MCF 10A (cell line): ENCODE results near the gene NT5DC2. TPM values are rescaled to one million over a fixed set of nuclear protein-coding genes. Genes with fewer than 3 reads are reported as not detected.

Source experiments
- BruUV-seq: library from RNA; stranded (reverse); fragments of 400-500 nt; replicated peaks from 2 replicates; lab custom pipeline; 2021; lab: Mats Ljungman, UMichigan
- CTCF ChIA-PET: fragments of 300-600 bp; sonication (Branson Sonifier 250); formaldehyde crosslinking; extraction: SDS; loops from one replicate; lab custom pipeline; 2021; ENCODE audit warnings: antibody characterized with exemption, inconsistent platforms; lab: Yijun Ruan, JAX
- POLR2A ChIA-PET: fragments of 300-600, 350-650 bp; sonication (Branson Sonifier 250); formaldehyde crosslinking; extraction: SDS; loops from one replicate; lab custom pipeline; 2020; ENCODE audit warnings: antibody characterized with exemption, inconsistent platforms; lab: Yijun Ruan, JAX
- DNase-seq: peaks from one replicate; pipeline ENCODE4 v3.0.0-alpha.2; 2018; ENCODE audit not compliant: unreplicated experiment
- H3K27ac Mint-ChIP-seq: one replicate; pipeline ENCODE4 v1.8.0; 2022; ENCODE audit warnings: mild to moderate bottlenecking, low read depth, mixed read lengths; ENCODE audit not compliant: unreplicated experiment
- H3K27me3 Mint-ChIP-seq: one replicate; pipeline ENCODE4 v1.8.0; 2022; ENCODE audit warnings: mixed read lengths; ENCODE audit not compliant: insufficient read depth, unreplicated experiment
- H3K36me3 Mint-ChIP-seq: one replicate; pipeline ENCODE4 v1.8.0; 2022; ENCODE audit warnings: mild to moderate bottlenecking, moderate library complexity, mixed read lengths; ENCODE audit not compliant: insufficient read depth, unreplicated experiment
- H3K4me1 Mint-ChIP-seq: one replicate; pipeline ENCODE4 v1.8.0; 2022; ENCODE audit warnings: mixed read lengths; ENCODE audit not compliant: insufficient read depth, unreplicated experiment
- H3K4me3 Mint-ChIP-seq: one replicate; pipeline ENCODE4 v1.8.0; 2022; ENCODE audit warnings: mild to moderate bottlenecking, moderate library complexity, mixed read lengths; ENCODE audit not compliant: unreplicated experiment
- H3K9me3 Mint-ChIP-seq: one replicate; pipeline ENCODE4 v1.8.0; 2022; ENCODE audit warnings: mixed read lengths; ENCODE audit not compliant: unreplicated experiment
- intact Hi-C: fragments of 100-400 bp; cut with micrococcal nuclease; formaldehyde crosslinking; loops from 2 replicates; pipeline ENCODE4 v1.14.1; 2022
- total RNA-seq: library from RNA; stranded (reverse); gene quantifications from 2 replicates; pipeline ENCODE4 v1.2.3, GENCODE V29; 2022
- TF ChIP-seq, protein P1 (sequence below): fragments of 200-600 bp; IDR thresholded peaks from one replicate; pipeline ENCODE4 v1.8.0; 2022; ENCODE audit warnings: antibody characterized with exemption, mild to moderate bottlenecking; ENCODE audit not compliant: unreplicated experiment

NT5DC2 gene
- total RNA-seq, 1 experiment from 2014 or later, result 28.9 TPM

DNA sequence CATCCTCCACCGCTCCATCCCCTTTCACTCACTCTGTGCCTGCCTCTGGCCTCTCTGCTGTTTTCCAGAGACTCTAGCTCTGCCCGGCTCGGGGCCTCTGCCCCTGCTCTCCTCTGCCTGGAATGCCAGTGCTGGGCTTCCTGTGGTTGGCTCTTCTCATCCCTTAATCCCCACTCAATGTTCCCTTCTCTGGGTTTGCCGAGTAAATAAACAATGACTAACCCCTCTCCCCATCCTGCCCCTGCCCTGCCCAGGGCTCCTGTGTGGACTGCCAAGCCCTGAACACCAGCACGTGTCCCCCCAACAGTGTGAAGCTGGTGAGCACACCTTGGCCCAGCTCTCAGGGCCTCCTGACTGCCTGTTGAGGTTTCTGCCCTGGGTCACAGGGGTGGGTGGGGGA is 26.3 kb downstream of the NT5DC2 start:
- no TSS peak for BruUV-seq
- Mint-ChIP-seq H3K4me3 (peak overlapping the region; percentile 31), H3K9me3 (no peaks in the 10 kb centered on the region), H3K27me3 (no peaks in the 10 kb centered on the region), H3K4me1 (peaks cover 7% of the 10 kb centered on the region), H3K36me3 (no peaks in the 10 kb centered on the region), H3K27ac (no peak overlapping the region)
- ChIA-PET CTCF (interaction anchor here (0.7 kb wide), 1 partner anchor 371 kb away, joined by 3 read pairs; no protein-coding TSS in a partner anchor), POLR2A (no interaction called here)
- DNase-seq, result peak; percentile 79
- intact Hi-C loops, result no loop called here
- TF ChIP-seq, protein P1, sequence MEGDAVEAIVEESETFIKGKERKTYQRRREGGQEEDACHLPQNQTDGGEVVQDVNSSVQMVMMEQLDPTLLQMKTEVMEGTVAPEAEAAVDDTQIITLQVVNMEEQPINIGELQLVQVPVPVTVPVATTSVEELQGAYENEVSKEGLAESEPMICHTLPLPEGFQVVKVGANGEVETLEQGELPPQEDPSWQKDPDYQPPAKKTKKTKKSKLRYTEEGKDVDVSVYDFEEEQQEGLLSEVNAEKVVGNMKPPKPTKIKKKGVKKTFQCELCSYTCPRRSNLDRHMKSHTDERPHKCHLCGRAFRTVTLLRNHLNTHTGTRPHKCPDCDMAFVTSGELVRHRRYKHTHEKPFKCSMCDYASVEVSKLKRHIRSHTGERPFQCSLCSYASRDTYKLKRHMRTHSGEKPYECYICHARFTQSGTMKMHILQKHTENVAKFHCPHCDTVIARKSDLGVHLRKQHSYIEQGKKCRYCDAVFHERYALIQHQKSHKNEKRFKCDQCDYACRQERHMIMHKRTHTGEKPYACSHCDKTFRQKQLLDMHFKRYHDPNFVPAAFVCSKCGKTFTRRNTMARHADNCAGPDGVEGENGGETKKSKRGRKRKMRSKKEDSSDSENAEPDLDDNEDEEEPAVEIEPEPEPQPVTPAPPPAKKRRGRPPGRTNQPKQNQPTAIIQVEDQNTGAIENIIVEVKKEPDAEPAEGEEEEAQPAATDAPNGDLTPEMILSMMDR, result no peak

DNA sequence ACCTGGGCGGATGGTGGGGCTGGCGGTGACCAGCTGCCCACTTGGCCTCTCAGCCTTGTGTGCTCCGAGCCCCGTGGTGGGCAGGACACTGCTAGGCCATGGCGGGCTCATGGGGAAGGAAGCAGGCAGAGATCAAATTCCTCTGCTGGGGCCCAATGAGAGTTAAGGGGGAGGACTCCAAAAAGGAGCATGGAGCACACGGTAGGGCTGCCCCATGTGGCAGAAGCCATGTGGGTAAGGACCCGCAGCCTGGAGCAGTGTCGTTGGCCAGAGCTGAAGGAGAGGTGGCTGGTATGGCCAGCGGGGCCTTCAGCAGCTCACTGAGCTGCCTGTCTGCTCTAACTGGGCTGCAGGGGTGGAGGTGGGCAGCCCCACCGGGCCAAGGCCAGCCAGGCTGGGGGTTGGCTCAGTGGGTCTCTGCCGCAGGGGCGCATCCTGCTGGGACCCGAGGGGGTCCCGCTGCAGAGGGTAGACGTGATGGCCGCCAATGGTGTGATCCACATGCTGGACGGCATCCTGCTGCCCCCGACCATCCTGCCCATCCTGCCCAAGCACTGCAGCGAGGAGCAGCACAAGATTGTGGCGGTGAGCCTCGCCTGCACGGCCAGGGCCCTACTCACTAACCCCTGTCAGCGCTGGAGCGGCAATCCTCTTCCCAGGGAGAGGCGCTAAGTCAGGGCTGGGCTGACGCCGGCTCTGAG is 27.2 kb downstream of the NT5DC2 start:
- TF ChIP-seq, protein P1, result no peak
- Mint-ChIP-seq H3K4me1 (peaks cover 7% of the 10 kb centered on the region), H3K4me3 (no peak overlapping the region), H3K36me3 (no peaks in the 10 kb centered on the region), H3K27me3 (no peaks in the 10 kb centered on the region), H3K27ac (no peak overlapping the region), H3K9me3 (no peaks in the 10 kb centered on the region)
- DNase-seq, result no peak
- ChIA-PET CTCF (no interaction called here), POLR2A (no interaction called here)
- no TSS peak for BruUV-seq
- intact Hi-C loops, result no loop called here

- DNase-seq, result no peak
- POLR2A ChIA-PET, result no interaction called here
These were observed 28.7 kb downstream of the NT5DC2 start for GRCh38 chr3:52504977-52505376.

DNA sequence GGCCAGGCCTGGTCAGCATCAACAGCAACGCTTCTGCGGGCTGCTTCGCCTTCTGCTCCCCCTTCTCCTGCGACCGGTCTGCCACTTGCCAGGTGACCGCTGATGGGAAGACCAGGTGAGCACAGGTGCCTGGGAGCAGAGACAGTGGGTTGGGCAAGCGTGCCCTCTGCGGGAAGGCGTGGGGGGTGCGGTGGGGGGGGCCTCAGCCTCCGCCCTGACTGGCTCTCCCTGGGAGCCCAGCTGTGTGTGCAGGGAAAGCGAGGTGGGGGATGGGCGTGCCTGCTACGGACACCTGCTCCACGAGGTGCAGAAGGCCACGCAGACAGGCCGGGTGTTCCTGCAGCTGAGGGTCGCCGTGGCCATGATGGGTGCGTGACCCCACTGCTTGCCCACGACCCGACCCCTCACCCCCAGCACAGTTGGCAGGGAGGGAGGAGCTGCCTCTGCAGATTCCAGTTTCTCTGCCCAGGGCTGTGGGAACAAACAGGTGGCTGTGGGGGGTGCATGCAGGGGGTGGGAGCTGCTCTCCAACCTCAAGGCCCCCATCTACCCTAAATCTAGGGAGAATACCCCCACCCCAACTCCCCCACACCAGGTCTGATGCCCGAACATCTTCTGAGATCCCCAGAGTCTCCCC is 29.8 kb downstream of the NT5DC2 start:
- BruUV-seq, result no TSS peak
- TF ChIP-seq, protein P1, result no peak
- ChIA-PET CTCF (interaction anchor here (0.5 to 0.6 kb wide), 2 partner anchors 165 to 190 kb away, joined by 4 read pairs; no protein-coding TSS in a partner anchor), POLR2A (no interaction called here)
- H3K4me3 Mint-ChIP-seq, result no peak overlapping the region
- no peaks in the 10 kb centered on the region for H3K9me3 Mint-ChIP-seq
- no peaks in the 10 kb centered on the region for H3K36me3 Mint-ChIP-seq
- intact Hi-C loops, result no loop called here
- H3K27ac Mint-ChIP-seq, result no peak overlapping the region
- DNase-seq, result no peak
- H3K4me1 Mint-ChIP-seq, result peaks cover 7% of the 10 kb centered on the region
- H3K27me3 Mint-ChIP-seq, result no peaks in the 10 kb centered on the region

More at GRCh38 chr3:52504977-52505376, 28.7 kb downstream of the NT5DC2 start:
- Mint-ChIP-seq H3K36me3 (no peaks in the 10 kb centered on the region), H3K4me3 (no peak overlapping the region), H3K4me1 (peaks cover 7% of the 10 kb centered on the region), H3K9me3 (no peaks in the 10 kb centered on the region), H3K27ac (no peak overlapping the region), H3K27me3 (no peaks in the 10 kb centered on the region)
- TF ChIP-seq, protein P1, result no peak
- BruUV-seq, result no TSS peak
- intact Hi-C loops, result no loop called here
- CTCF ChIA-PET, result interaction anchor here (0.7 to 1.3 kb wide), 2 partner anchors 57 to 77 kb away, joined by 3 read pairs; no protein-coding TSS in a partner anchor
